Measurements from ENCODE around the gene WWTR1.
A peak's percentile ranks its signal among the peaks of the same experiment; 100 is the strongest.

Gene WWTR1

DNA sequence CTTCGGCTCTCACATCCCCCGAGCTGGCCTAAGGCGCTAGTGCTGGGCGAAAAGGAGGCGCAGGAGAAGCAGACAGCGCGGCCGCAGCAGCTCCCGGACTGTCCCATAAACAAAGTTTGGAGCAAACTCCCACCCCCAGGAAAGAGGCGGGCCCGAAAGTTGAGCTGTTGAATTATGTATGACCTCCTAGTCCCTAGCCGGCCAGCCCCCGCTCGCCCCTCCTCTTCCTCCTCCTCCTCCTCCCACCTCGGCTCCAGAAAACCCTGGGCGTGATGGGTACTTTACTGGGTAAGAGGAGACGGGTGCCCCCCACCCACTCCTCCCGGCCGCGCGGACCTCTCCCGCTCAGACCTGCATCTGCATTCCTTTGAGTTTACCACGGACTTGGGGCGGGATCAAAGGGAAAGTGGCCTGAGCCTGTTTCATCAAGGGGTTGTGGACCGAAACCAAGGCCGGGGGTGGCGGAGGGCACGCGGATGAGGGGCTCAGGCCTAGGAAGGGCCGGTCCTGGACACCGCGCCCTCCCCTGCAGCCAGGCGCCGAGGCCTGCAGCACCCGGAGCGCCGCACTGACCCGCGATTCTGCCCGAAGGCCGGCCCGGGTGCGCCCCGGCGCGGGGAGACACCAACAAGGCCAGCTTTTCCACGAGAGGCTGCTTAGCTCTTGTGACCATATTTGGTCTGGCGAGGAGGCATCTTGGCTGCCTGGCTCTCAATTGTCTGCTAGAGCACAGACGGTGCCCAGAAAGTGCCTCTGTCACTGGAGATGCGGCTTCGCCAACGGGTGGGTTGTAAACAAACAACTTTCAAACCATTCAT is at the start of gene WWTR1:
Gene WWTR1 (minus strand): TSS at position 100 of the 818 bp plus-strand sequence. CDS start 719 bp downstream, outside the sequence.
- peak; percentile 92 for DNase-seq (ENCODE audit: low spot score)

DNA sequence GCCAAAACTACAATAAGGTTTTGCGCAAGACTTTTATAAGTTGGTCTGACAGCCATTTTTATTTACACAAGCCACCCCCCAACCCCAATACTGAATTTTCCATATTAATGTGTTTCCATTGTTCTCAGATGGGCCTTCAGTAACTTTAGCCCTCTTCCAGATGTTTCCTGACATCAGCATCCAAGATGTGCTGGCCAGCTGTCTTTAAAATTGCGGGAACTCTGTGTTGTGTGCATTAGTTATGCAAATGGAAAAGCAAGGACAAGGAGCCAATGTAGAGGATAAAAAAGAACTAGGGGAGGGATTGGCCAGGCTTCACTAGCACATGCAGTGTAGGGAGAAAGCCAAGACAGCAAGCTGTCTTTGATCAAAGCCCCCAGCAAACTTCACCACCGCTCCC is 49.1 kb upstream of the WWTR1 start:
- no peak for DNase-seq (ENCODE audit: low spot score)

DNA sequence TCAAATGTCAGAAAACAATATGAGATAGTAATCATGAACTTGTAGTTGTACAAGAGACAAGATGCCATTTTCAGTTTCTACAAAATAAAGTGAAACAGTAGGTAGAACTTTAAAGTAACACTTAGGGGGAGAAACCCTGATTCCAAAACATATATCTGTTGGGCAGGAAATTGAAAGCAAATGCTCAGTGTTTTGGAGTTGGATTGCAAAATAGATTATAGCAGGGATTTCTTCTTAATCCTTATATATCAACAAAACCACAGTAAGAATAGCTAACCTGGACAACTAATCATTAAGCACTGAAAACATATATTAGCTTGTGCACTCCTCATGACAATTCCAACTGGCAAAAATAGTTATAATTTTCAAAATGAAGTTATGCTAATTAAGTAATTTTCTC is 47.6 kb upstream of the WWTR1 start:
- DNase-seq (ENCODE audit: low spot score): no peak

DNA sequence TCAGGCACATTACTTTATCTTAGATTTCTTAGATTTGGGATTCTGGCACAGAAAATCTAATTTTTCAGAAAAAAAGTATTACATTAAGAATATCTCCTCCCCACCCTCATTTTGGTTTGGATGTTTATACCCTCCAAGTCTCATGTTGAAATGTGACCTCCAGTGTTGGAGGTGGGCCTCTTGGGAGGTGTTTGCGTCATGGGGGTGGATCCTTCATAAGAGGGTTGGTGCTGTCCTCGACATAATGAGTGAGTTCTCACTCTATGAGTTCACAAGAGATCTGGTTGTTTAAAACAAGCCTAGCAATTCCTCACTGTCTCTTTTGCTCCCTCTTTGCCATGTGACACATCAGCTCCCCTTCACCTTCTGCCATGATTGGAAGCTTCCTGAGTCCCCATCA is 45.6 kb upstream of the WWTR1 start:
- peak; percentile 48 for DNase-seq (ENCODE audit: low spot score)

DNA sequence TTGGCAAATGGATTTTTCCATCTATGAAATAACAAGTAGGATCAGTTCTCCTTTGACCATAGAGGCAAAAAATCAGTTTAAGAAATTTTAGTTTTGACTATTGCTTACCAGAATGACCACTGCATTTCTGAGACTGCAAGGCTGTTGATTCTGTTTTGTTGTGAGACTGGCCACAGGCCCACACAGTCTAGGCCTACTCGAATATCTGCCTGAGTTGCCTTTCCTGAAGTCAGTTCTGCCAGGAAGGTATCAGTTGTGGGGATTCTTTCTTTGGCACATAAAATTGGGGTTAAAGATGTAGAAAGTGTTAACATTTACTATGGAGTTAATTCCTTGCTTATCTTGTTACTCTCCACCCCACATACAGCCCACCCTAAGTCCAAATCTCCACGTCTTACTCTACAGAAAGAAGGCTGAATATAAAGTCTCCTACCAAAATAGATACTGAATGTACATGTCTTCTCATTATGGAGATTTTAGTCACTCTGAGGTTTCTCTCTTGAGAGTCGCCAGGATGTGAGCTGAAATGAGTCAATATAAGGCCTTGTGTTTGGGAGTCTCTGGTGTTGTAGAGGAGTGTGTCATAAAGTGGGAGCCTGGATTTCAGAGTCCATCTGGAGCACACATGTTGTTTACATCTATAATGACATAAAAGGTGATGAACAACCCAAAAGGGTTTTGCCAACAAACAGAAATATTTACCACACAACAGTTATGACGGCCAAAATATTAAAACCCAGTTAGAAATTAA is 45.0 kb upstream of the WWTR1 start:
- DNase-seq (ENCODE audit: low spot score): peak; percentile 90

DNA sequence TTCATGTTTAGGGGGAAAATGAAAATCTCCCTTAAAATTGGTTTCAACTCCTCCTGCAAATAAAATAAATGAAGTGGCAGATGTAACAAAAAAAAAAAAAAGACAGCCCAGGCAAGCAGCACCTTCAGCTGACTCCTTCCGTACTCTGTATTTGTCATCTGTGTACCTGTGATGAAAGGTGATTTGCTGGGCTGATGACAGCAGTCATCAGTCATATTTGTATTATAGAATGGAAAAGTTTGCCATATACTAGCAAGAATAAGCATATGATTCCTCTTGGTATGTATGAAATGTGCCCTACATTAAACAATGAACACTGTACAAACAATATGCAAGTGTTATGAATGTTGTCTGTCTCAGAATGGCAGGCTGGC is 44.1 kb upstream of the WWTR1 start:
- no peak for DNase-seq (ENCODE audit: low spot score)

DNA sequence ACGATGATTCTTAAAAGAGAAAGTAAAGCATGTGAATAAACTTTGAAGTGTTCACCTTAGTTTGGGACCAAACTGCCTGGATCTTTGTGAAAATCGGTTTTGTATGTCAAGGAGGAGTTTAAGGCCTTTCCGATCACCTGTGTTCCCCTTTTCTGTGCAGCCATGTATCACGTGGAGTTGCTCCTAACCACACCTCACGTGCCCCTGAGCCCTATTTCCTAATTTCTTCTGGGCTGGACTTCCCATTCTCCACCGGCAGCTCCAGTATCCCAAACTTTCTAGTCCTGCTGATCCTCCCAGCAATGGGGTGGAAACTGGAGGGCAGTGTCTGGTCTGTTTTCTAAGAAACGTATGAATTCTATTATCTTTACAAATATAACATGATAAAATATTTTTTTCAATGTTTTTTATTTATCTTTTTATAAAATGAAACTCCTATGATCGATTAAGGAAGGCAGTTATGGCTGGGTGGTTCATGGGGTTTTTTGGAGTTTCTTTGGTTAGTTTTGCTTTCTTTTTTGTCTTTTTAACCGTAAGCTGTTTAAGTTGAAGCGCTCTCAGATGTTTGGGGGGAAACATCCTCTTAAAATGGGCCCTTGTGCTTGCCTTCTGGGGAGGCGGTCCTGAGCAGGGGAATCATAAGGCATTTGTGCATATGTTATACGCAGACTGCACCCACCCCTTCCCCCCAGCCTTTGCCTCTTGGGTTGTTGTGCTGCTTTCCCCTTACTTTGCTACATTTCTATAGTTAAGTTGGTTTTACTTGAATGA is 43.6 kb upstream of the WWTR1 start:
- no peak for DNase-seq (ENCODE audit: low spot score)

DNA sequence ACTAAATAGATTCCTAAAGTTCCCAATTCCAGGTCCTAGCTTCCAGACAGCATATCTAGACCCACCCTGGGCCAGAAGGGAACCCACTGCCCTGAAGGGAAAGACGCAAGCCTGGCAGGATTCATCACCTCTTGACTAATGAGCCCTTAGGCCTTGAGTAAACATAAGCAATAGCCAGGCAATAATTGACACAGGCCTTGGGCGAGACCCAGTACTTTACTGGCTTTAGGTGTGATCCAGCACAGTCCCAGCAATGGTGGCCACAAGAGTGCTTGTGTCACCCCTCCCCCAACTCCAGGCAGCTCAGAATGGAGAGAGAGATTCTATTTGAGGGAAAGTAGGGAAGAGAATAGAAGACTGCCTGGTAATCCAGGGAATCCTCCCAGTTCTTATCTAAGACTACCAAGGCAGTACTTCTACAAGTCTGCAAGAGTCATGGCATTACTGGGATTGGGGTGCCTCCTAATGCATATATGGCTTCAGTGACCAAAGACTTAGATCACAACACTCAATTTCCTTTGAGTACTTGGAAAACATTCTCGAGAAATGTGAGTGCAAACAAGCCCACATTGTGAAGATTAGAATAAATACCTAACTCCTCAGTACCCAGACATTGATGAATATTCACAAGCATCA is 30.4 kb upstream of the WWTR1 start:
- DNase-seq (ENCODE audit: low spot score): no peak

DNA sequence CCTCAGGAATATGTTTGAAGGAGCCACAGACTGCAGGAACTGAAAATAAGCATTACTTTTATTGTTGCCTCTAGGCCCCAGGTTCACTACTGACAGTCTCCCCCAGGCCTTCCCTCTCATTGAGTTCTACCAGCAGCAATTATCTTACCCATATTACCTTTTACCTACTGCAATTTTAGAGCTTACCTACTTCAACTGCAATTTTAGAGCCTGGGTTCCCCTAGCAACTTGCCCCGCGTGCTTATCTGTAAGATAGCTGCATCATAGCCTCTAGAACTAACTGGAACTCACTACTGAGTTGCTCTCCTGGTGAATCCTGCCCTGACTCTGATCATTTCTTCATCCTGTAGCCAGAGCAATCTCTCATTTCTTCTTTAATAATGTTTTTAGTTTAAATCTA is 29.2 kb upstream of the WWTR1 start:
- no peak for DNase-seq (ENCODE audit: low spot score)

DNA sequence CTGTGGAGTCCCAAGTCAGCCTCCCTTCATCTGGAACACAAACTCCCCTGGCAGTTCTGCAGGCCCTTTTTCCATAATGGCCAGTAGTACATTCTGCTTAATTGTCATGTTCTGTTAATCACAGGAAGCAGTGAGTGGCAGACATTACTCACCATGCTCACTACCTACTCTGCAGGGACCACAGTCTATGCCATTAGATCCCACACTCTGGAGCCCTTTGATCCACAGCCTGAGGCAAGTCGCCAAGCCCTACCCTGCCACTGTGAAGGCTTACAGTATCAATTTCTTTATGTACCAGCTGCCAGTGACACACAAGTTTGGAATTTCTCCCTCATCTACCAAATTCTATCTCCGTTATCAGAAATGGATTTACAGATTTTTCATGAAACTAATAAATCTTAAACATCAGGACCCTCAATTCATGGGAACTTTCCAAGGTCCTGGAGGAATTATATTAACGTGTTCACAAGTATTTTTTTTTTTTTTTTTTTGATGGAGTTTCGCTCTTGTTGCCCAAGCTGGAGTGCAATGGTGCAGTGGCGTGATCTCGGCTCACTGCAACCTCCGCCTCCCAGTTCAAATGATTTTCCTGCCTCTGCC is 20.6 kb upstream of the WWTR1 start:
- no peak for DNase-seq (ENCODE audit: low spot score)

DNA sequence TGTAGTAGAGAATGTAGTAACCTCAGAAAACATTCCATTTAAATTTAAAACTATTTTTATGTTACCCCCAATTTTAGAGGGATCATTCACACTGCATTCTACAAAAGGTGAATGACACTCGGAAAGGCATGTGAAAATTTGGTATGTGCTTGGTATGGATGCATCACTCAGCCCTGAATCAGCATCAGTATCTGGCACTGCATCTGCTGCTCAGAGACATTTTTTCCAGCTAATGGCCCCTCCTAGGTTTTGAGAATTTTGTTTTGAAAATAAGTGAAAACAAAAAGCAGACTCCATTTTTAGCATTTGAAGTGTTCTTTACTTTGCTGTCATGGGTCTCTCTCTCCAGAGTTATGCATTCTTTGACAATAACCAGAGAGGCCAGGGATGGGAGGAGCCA is 15.6 kb upstream of the WWTR1 start:
- DNase-seq (ENCODE audit: low spot score): peak; percentile 69

DNA sequence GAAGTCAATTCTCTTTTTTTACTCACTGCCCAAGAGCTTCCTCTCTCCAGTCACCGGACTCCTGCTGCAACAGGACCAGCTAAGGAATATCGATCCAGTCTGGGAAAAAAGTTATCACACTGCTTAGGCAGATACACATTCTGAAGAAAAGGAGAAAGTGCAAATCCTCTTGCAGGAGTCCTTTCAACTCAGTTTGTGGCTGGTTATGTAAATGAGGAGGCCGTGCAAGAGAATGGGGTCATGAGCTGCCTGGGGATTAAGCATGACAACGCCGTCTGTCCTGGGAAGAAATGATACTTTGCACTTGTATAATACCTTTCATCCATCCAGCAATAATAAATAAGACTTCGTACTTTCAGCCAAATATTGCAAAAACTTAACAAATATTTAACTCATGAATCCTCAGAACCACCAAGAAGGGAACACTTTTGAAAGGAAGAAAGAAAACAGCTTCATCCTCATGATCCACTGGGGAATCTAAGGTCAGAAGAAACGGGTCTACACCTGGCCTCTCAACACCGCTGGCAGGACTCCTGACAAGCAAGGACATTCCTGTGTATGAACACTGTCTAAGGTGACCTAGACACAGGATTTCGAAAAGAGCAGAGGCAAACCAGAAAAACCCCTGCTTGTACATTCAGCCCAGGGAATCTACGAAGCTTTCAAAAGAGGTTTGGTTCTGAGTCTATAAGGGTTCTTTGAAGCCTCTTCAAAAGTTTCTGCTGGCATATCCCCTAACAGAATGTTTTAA is 13.1 kb upstream of the WWTR1 start:
- no peak for DNase-seq (ENCODE audit: low spot score)

DNA sequence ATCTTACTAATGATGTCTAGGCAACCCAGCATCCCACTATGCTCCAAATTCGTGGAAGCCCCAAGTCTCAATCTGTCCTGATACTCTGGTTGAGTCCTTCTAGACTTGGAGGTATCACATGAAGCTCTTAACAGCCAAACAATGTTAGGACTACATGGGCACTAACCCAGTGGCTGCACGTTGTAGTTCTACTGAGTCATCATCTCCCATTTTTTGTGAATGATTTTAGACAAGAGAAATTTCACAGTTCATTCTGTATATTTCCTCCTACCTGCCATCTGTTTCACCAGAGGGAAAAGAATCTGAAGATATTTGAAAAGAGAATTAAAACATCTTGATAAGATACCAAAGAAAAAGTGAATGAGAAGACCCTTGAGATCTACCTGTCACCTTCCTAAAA is 9.8 kb upstream of the WWTR1 start:
- peak; percentile 31 for DNase-seq (ENCODE audit: low spot score)

DNA sequence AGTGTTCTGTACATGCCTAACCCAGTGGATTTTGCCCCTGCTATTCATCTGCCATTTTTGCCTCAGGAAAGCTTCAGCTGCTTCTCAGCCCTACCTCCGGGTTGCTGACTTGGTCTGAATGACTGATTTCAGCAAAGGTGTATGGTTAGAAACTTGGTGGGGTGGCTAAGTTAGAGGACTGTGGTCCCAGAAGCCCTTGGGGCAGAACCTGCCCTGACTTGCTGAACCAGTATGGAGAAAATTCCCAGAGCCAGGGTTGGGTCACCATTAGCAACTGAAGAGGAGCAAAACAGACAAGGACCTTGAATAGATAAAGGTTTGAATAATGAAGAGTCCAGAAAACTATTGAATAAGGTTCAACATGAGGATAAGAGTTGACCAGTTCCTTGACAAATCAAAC is 6.1 kb upstream of the WWTR1 start:
- no peak for DNase-seq (ENCODE audit: low spot score)

DNA sequence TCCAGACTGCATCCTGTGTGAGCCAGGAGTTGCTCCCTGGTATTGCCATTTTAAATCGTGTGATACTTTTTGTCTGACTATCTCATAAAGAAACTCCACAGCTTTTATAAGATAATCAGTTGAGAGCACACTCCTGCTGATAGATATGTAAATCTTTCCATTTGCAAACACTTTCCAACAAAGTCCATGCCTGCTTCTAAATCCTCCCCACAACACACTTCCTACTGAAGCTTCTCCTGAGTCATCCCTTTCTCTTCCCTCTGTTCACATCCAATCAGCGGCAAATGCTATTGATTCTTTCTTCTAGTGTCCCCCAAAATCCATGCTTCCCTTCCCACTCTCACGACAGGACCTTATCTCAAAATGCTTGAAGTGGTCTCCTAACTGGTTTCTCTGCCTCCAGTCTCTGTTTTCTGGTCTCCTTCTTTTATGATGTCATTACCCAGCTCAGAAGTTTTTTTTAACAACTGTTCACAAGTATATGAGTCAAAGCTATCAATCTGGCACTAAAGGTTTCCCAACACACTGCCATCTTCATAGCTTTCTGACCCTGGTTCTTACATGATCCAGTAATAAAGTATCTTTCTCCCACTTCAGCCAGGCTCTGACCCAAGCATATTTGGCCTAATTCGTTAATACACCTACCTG is 4.5 kb upstream of the WWTR1 start:
- no peak for DNase-seq (ENCODE audit: low spot score)

DNA sequence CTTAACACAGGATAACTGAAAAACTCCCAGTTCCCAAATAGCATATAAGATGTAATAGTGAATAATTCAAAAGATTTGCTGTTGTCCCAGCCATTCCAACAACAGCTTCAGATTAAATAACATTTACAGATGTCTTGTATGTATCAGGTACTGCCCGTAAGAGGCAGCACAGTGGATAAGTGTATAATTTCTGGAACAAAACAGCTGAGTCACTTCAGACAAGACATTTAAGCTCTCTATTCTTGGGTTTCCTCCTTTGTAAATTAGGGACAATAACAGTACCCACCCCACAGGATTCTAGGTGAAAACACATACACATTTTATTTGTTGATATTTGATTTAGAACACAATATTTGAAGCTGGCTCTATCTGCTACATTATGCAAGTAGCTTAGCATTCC is 2.6 kb upstream of the WWTR1 start:
- DNase-seq (ENCODE audit: low spot score): no peak

DNA sequence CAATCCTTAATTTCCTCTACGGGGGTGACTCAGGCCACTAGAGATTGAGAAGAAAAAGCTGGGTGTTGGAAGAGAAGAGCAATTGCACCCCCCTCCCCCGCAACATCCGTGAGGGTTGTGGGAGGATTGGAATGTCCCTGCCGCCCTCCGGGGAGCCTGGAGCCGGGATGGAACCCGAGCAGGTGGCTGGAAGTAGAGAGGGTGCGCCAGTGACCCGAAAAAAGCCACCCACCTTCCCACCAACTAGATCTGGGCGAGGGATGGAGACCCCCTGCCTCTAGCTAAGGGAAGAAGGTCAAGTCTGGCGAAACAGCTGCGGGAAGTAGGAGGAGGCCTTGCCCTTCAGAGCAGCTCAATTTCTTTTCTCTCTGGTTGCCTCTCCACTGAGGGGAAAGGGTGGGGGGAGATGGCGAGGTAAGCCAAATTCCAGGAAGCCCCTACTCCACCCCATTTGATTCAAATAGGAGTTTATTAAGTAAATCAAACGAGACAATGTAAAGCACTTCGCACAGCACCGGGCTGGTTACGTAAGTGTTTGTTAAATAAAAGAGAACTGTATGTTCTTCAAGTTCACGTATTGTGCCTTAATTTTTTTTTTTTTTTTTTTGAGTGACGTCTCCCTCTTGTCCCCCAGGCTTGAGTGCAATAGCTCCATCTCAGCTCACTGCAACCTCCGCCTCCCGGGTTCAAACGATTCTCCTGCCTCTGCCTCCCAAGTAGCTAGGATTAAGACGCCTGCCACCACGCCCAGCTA is 1.1 kb upstream of the WWTR1 start:
- DNase-seq (ENCODE audit: low spot score): peak; percentile 74

DNA sequence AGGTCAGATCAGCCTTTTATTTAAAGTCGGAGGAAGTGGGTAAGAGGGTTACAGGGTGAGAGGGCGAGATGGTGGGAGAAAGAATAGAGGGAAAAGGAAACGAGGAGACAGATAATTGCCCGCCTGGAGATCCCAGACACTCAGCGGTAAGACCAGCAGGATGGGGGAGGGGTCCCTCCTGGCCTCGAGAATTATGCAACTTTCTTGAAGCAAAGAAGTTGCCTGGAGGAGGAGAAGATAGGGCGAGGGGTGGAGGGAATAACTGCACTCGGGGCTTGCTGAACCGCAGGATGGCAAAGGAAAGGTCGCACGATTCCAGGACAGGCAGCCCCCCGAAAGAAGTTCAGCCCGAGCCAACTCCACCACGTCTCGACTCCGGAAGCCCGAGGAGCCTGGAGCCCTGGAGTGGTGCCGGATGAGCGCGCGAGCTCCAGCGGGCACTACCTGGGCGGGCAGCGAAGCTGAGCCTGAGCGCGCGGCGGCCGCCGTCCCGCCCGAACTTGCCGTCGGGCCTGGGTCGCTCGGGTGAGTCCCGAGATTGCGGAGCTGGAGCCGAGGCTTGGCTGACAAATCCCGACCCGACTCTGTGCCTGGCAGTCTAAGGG is 402 bp downstream of the WWTR1 start:
- peak; percentile 46 for DNase-seq (ENCODE audit: low spot score)

DNA sequence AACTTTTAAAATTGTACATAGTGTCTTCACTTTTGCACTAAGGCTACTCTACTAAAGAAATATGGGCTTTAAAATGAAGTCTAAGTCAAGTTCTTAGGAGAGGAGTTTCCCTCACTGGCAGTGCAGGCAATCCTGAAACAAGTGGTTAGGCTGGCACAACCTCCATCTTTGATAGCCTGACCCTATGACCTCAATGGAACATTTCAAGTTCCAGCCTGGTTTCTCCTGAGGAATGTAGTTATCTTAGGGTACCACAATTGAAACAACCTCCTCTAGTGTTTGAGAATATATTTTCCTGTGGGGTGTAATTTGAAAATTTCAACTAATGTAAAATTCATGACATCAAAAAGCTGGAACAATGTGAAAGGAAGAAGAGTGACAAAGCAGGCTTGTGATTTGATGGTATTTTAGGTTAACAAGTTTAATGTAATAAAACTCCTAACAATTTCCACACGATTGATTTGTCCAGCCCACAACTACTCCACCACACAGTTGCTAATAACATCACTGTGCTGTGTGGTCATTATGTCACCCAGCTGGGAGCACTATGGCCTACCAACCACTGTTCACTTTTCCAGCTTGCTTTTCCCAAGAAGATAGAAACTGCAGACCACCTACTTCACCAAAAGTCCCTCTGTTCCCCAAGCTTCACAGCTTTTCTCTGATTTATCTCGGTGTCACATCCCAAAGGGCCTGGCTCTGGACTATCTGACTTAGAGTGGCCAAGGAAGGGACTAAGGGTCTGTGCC is 1.8 kb downstream of the WWTR1 start:
- DNase-seq (ENCODE audit: low spot score): no peak

Measured in AG08395 (cell line).